ENCODE data around the gene SMARCAL1.

- TF ChIP-seq CTCF (IDR thresholded peaks at IDR 0.05): no peak
- TF ChIP-seq POLR2A (IDR thresholded peaks at IDR 0.05): no peak
Measured at GRCh38 chr2:216448829-216449228, 36.5 kb downstream of the SMARCAL1 start.
